Measurements from ENCODE around the gene FHIP1B.

The FHIP1B gene

GRCh38 chr11:6223854-6224253, 10.6 kb downstream of the FHIP1B start:
- peaks cover 40 to 48% of the 10 kb centered on the region in 2 donors for H3K36me3 ChIP-seq (ENCODE audit: control insufficient read depth in 2 of 2, insufficient read depth in 2 of 2, low read length in 2 of 2)

GRCh38 chr11:6219359-6219758, 15.1 kb downstream of the FHIP1B start:
- Histone ChIP-seq H3K27ac (ENCODE audit: low read length) (no peak overlapping the region), H3K4me3 (ENCODE audit: low read length in 2 of 2) (no peak overlapping the region), H3K4me1 (ENCODE audit: control insufficient read depth, insufficient read depth, low read length) (no peaks in the 10 kb centered on the region), H3K9me3 (ENCODE audit: control insufficient read depth in 2 of 2, low read length in 2 of 2) (no peaks in the 10 kb centered on the region), H3K27me3 (ENCODE audit: control insufficient read depth in 1 of 2, insufficient read depth in 2 of 2, low read length in 2 of 2) (no peaks in the 10 kb centered on the region), H3K9ac (ENCODE audit: low read length in 2 of 2) (no peak overlapping the region), H3K36me3 (ENCODE audit: control insufficient read depth in 2 of 2, insufficient read depth in 2 of 2, low read length in 2 of 2) (peaks cover 70 to 86% of the 10 kb centered on the region in 2 donors)

More at GRCh38 chr11:6223854-6224253, 10.6 kb downstream of the FHIP1B start:
- Histone ChIP-seq H3K27me3 (ENCODE audit: control insufficient read depth in 1 of 2, insufficient read depth in 2 of 2, low read length in 2 of 2) (no peaks in the 10 kb centered on the region), H3K9ac (ENCODE audit: low read length in 2 of 2) (no peak overlapping the region), H3K4me3 (ENCODE audit: low read length in 2 of 2) (no peak overlapping the region), H3K27ac (ENCODE audit: low read length) (no peak overlapping the region), H3K9me3 (ENCODE audit: control insufficient read depth in 2 of 2, low read length in 2 of 2) (no peaks in the 10 kb centered on the region), H3K4me1 (ENCODE audit: control insufficient read depth, insufficient read depth, low read length) (no peaks in the 10 kb centered on the region)

GRCh38 chr11:6217722-6218121, 16.7 kb downstream of the FHIP1B start:
- Histone ChIP-seq H3K27ac (ENCODE audit: low read length) (no peak overlapping the region), H3K36me3 (ENCODE audit: control insufficient read depth in 2 of 2, insufficient read depth in 2 of 2, low read length in 2 of 2) (peaks cover 66 to 79% of the 10 kb centered on the region in 2 donors), H3K9ac (ENCODE audit: low read length in 2 of 2) (no peak overlapping the region)

GRCh38 chr11:6216501-6216900, 17.9 kb downstream of the FHIP1B start:
- H3K4me1 ChIP-seq (ENCODE audit: control insufficient read depth, insufficient read depth, low read length) = no peaks in the 10 kb centered on the region

More at GRCh38 chr11:6217722-6218121, 16.7 kb downstream of the FHIP1B start:
- Histone ChIP-seq H3K4me1 (ENCODE audit: control insufficient read depth, insufficient read depth, low read length) (no peaks in the 10 kb centered on the region), H3K4me3 (ENCODE audit: low read length in 2 of 2) (no peak overlapping the region), H3K27me3 (ENCODE audit: control insufficient read depth in 1 of 2, insufficient read depth in 2 of 2, low read length in 2 of 2) (no peaks in the 10 kb centered on the region), H3K9me3 (ENCODE audit: control insufficient read depth in 2 of 2, low read length in 2 of 2) (no peaks in the 10 kb centered on the region)

GRCh38 chr11:6214530-6214929, 19.9 kb downstream of the FHIP1B start:
- Histone ChIP-seq H3K4me3 (ENCODE audit: low read length in 2 of 2) (no peak overlapping the region), H3K9ac (ENCODE audit: low read length in 2 of 2) (no peak overlapping the region), H3K27ac (ENCODE audit: low read length) (no peak overlapping the region), H3K4me1 (ENCODE audit: control insufficient read depth, insufficient read depth, low read length) (no peaks in the 10 kb centered on the region), H3K27me3 (ENCODE audit: control insufficient read depth in 1 of 2, insufficient read depth in 2 of 2, low read length in 2 of 2) (no peaks in the 10 kb centered on the region), H3K36me3 (ENCODE audit: control insufficient read depth in 2 of 2, insufficient read depth in 2 of 2, low read length in 2 of 2) (peaks cover 64 to 68% of the 10 kb centered on the region in 2 donors), H3K9me3 (ENCODE audit: control insufficient read depth in 2 of 2, low read length in 2 of 2) (no peaks in the 10 kb centered on the region)

More at GRCh38 chr11:6216501-6216900, 17.9 kb downstream of the FHIP1B start:
- Histone ChIP-seq H3K9ac (ENCODE audit: low read length in 2 of 2) (no peak overlapping the region), H3K9me3 (ENCODE audit: control insufficient read depth in 2 of 2, low read length in 2 of 2) (no peaks in the 10 kb centered on the region), H3K4me3 (ENCODE audit: low read length in 2 of 2) (no peak overlapping the region), H3K27me3 (ENCODE audit: control insufficient read depth in 1 of 2, insufficient read depth in 2 of 2, low read length in 2 of 2) (no peaks in the 10 kb centered on the region), H3K36me3 (ENCODE audit: control insufficient read depth in 2 of 2, insufficient read depth in 2 of 2, low read length in 2 of 2) (peaks cover 65 to 72% of the 10 kb centered on the region in 2 donors), H3K27ac (ENCODE audit: low read length) (no peak overlapping the region)

GRCh38 chr11:6210274-6210955, 24.0 kb downstream of the FHIP1B start:
- H3K9ac ChIP-seq (ENCODE audit: low read length in 2 of 2) = no peak overlapping the region
- no peaks in the 10 kb centered on the region for H3K4me1 ChIP-seq (ENCODE audit: control insufficient read depth, insufficient read depth, low read length)
- H3K4me3 ChIP-seq (ENCODE audit: low read length in 2 of 2) = no peak overlapping the region
- H3K27me3 ChIP-seq (ENCODE audit: control insufficient read depth in 1 of 2, insufficient read depth in 2 of 2, low read length in 2 of 2) = no peaks in the 10 kb centered on the region
- no peak overlapping the region for H3K27ac ChIP-seq (ENCODE audit: low read length)
- H3K36me3 ChIP-seq (ENCODE audit: control insufficient read depth in 2 of 2, insufficient read depth in 2 of 2, low read length in 2 of 2) = peaks cover 31 to 39% of the 10 kb centered on the region in 2 donors
- no peaks in the 10 kb centered on the region for H3K9me3 ChIP-seq (ENCODE audit: control insufficient read depth in 2 of 2, low read length in 2 of 2)

GRCh38 chr11:6209801-6210200, 24.6 kb downstream of the FHIP1B start:
- Histone ChIP-seq H3K4me1 (ENCODE audit: control insufficient read depth, insufficient read depth, low read length) (no peaks in the 10 kb centered on the region), H3K36me3 (ENCODE audit: control insufficient read depth in 2 of 2, insufficient read depth in 2 of 2, low read length in 2 of 2) (peaks cover 28 to 39% of the 10 kb centered on the region in 2 donors), H3K9ac (ENCODE audit: low read length in 2 of 2) (no peak overlapping the region), H3K4me3 (ENCODE audit: low read length in 2 of 2) (no peak overlapping the region), H3K27me3 (ENCODE audit: control insufficient read depth in 1 of 2, insufficient read depth in 2 of 2, low read length in 2 of 2) (no peaks in the 10 kb centered on the region), H3K27ac (ENCODE audit: low read length) (no peak overlapping the region), H3K9me3 (ENCODE audit: control insufficient read depth in 2 of 2, low read length in 2 of 2) (no peaks in the 10 kb centered on the region)

- no peaks in the 10 kb centered on the region for H3K4me1 ChIP-seq (ENCODE audit: control insufficient read depth, insufficient read depth, low read length)
- peaks cover 16% of the 10 kb centered on the region in 2 donors for H3K36me3 ChIP-seq (ENCODE audit: control insufficient read depth in 2 of 2, insufficient read depth in 2 of 2, low read length in 2 of 2)
- H3K27ac ChIP-seq (ENCODE audit: low read length) = no peak overlapping the region
- no peaks in the 10 kb centered on the region for H3K27me3 ChIP-seq (ENCODE audit: control insufficient read depth in 1 of 2, insufficient read depth in 2 of 2, low read length in 2 of 2)
- H3K9ac ChIP-seq (ENCODE audit: low read length in 2 of 2) = no peak overlapping the region
- no peak overlapping the region for H3K4me3 ChIP-seq (ENCODE audit: low read length in 2 of 2)
- no peaks in the 10 kb centered on the region for H3K9me3 ChIP-seq (ENCODE audit: control insufficient read depth in 2 of 2, low read length in 2 of 2)
Observed at GRCh38 chr11:6206456-6207180, 27.8 kb downstream of the FHIP1B start.

- H3K4me1 ChIP-seq (ENCODE audit: control insufficient read depth, insufficient read depth, low read length) = no peaks in the 10 kb centered on the region
- H3K4me3 ChIP-seq (ENCODE audit: low read length in 2 of 2) = no peak within 1 kb of the TSS
- no peak within 1 kb of the TSS for H3K27ac ChIP-seq (ENCODE audit: low read length)
- no peaks in the 10 kb centered on the region for H3K27me3 ChIP-seq (ENCODE audit: control insufficient read depth in 1 of 2, insufficient read depth in 2 of 2, low read length in 2 of 2)
- no peaks in the 10 kb centered on the region for H3K9me3 ChIP-seq (ENCODE audit: control insufficient read depth in 2 of 2, low read length in 2 of 2)
- H3K36me3 ChIP-seq (ENCODE audit: control insufficient read depth in 2 of 2, insufficient read depth in 2 of 2, low read length in 2 of 2) = peaks cover 8 to 11% of the 10 kb centered on the region in 2 donors
- no peak within 1 kb of the TSS for H3K9ac ChIP-seq (ENCODE audit: low read length in 2 of 2)
Observed at GRCh38 chr11:6205366-6205765, 29.1 kb downstream of the FHIP1B start, which contains the start of gene C11orf42. TSS of gene C11orf42 (plus strand) at chr11:6205557. CDS start at chr11:6205616, 59 bp downstream.

GRCh38 chr11:6204706-6205105, 29.7 kb downstream of the FHIP1B start:
- H3K9ac ChIP-seq (ENCODE audit: low read length in 2 of 2) = no peak overlapping the region
- no peaks in the 10 kb centered on the region for H3K27me3 ChIP-seq (ENCODE audit: control insufficient read depth in 1 of 2, insufficient read depth in 2 of 2, low read length in 2 of 2)
- no peak overlapping the region for H3K27ac ChIP-seq (ENCODE audit: low read length)
- no peak overlapping the region for H3K4me3 ChIP-seq (ENCODE audit: low read length in 2 of 2)
- H3K9me3 ChIP-seq (ENCODE audit: control insufficient read depth in 2 of 2, low read length in 2 of 2) = no peaks in the 10 kb centered on the region
- peaks cover 5 to 7% of the 10 kb centered on the region in 2 donors for H3K36me3 ChIP-seq (ENCODE audit: control insufficient read depth in 2 of 2, insufficient read depth in 2 of 2, low read length in 2 of 2)
- H3K4me1 ChIP-seq (ENCODE audit: control insufficient read depth, insufficient read depth, low read length) = no peaks in the 10 kb centered on the region

- H3K4me3 ChIP-seq (ENCODE audit: low read length in 2 of 2) = no peak overlapping the region
- H3K27me3 ChIP-seq (ENCODE audit: control insufficient read depth in 1 of 2, insufficient read depth in 2 of 2, low read length in 2 of 2) = no peaks in the 10 kb centered on the region
- no peaks in the 10 kb centered on the region for H3K4me1 ChIP-seq (ENCODE audit: control insufficient read depth, insufficient read depth, low read length)
- no peak overlapping the region for H3K9ac ChIP-seq (ENCODE audit: low read length in 2 of 2)
- no peak overlapping the region for H3K27ac ChIP-seq (ENCODE audit: low read length)
- peaks cover 5 to 7% of the 10 kb centered on the region in 2 donors for H3K36me3 ChIP-seq (ENCODE audit: control insufficient read depth in 2 of 2, insufficient read depth in 2 of 2, low read length in 2 of 2)
- H3K9me3 ChIP-seq (ENCODE audit: control insufficient read depth in 2 of 2, low read length in 2 of 2) = no peaks in the 10 kb centered on the region
Observed at GRCh38 chr11:6203327-6203726, 31.1 kb downstream of the FHIP1B start.
